GM15510 (cell line): ENCODE data around the gene TP73.

ENCODE experiments used
- POLR2A ChIP-seq: IDR thresholded peaks from 3 replicates; pipeline ENCODE4 v1.6.1; 2011; ENCODE audit warnings: borderline replicate concordance; ENCODE audit not compliant: insufficient read length; ENCODE audit errors: extremely low read depth

Gene TP73

DNA sequence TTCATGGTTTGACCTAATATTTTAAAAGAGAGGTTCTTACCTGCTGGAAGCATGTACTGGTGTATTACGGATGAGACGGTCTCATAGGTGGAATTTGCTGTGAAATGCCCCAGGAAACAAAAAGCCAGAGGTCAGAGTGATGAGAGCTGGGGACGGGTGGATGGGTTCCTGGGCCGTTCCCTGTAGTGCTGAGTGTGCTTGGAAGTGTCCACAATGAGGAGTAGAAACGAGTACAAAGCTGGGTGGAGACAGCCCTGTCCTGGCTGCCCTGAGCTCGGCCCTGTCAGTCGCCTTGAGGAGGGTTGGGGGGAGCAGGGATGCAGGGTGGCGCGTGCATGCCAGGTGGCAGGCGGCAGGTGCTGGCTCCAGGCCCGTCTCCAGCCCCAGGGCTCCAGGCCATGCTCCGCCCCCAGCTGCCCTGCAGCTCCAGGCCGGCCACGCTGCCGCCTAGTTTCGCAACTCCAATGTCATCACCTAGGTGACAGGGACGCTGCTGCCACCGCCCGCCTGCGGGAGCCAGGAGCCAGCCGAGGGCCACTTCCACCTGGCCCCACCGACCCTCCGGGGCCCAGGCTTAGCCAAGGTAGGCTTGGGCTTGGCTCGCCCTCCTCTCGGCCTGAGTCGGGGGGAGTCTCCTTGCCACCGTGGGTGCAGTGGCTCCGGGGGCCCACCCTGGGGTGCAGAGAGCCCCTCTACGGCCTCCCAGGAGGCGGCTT, 16.4 kb downstream of the TP73 start:
- no peak for TF ChIP-seq POLR2A

- no peak for TF ChIP-seq POLR2A
Observed at GRCh38 chr1:3669421-3669821, 17.1 kb downstream of the TP73 start.

GRCh38 chr1:3669971-3670431, 17.7 kb downstream of the TP73 start:
- TF ChIP-seq POLR2A, result no peak

- TF ChIP-seq POLR2A, result no peak
Observed at GRCh38 chr1:3670823-3671265, 18.5 kb downstream of the TP73 start.

DNA sequence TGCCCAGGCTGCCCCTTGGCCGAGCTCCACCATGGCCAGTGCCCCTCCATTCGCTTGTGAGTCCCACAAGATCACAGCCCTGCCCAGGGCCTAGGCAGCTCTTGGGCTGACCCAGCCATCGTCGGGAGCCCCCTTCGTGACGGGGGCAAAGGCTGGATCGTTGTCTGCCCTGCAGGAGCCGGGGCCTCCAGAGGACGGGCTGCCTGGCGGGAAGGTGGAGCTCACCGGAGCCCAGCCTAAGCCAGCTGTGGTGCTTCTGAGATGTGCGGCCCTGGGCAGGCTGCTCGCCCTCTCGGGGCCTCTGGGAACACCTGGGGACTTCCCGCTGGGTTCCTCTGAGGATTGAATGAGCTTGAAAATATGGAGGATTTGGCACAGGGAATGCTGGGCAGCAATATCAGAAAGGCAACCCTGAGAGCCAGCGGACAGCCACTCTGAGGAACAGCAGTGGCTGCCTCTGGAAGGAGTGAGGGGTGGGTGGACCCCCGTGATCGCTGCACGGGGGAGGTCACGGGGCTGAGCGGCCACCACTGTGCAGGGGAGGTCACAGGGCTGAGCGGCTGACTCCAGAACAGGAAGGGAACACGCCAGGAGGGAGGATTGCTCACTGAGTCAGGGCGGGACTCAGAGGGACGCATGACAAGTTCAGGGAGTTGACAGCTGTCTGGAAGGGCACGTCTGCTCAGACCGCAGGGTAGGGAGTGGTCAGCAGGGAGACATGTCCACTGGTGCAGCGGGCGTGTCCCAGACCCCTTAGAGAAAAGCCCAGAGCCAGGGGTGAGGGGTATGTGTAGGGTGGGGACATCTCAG, 19.3 kb downstream of the TP73 start:
- no peak for TF ChIP-seq POLR2A

- TF ChIP-seq POLR2A, result no peak
Observed at GRCh38 chr1:3672231-3672970, 20.1 kb downstream of the TP73 start.

DNA sequence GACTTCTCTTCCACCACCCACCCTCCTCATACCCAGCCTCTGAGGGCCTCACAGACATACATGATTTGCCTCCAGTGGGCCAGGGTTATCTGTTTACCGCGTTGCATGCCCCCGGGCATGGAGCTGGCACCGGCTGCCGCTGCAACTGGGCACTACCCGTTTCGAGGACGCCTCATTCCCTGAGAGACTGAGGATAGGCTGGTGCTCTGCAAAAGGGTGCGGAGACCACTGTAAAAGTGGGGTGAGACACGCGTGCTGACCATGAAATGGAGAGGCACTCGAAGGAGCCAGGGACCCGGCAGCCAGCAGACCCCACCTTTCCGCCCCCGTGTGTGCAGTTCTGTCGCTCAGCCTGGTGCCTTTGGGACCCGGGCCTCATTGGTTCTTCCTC, 20.6 kb downstream of the TP73 start:
- TF ChIP-seq POLR2A, result no peak

GRCh38 chr1:3673381-3674099, 21.2 kb downstream of the TP73 start:
- peak; percentile 9 for TF ChIP-seq POLR2A

- TF ChIP-seq POLR2A, result no peak
Observed at GRCh38 chr1:3674100-3675094, 22.1 kb downstream of the TP73 start.

DNA sequence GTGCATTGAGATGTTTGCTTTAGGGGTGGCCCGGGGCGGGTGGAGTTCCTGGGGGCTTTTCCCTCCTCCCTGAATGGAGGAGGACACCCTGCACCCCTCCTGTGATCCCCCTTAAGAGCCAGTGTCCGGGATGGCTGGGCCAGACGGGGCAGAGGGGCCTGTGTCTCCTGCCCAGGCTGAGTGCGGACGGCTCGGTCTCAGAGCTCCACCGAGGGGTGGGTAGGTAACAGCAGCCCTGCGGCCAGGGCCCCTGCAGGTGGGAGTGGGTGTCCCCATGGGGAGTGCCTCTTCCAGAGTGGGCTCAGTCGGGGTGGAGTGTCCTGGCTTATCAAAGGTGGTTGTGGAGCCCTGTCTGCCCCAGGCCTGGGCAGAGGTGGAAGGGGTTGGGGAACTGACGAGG, 23.1 kb downstream of the TP73 start:
- no peak for TF ChIP-seq POLR2A

DNA sequence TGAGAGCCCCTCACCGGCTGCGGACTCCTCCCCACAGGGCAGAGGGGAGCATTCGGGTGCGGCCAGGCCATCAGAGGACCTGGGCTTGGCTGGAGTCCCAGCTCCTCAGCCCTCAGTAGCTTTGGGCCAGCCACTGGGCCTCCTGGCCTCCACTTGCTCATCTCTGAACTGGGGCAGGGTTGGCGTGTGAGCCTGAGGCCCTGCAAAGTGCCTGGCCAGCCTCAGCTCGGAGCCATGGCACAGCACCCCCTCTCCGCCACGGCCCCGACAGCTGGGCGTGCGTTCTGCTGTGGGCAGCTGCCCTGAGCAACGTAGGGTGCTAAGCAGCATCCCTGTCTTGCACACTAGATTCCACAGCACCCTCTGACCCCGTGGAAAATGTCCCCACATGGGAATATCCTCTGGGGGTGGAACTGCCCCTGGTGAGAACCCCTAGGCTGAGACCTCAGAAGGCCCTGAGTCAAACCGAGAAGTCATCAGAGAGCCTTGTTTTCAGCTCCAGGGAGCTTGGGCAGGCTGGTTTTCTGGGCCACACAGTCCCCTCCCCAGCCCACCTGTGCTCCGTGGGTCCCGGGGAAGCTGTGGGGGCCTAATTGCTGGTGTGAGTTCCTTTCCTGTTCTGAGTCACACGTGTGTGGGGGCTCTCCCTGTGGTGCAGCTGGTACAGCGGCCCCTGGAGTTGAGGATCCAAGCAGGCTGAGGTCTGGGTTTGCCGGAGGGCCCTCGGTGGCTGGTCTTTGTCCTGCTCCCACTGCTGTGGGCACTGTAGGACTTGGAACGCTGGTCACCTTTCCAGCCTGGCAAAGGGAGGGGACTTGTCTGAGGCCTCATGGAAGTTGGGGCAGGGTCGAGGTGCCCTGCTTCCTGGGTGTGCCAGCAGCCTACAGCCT, 24.5 kb downstream of the TP73 start:
- TF ChIP-seq POLR2A, result peak; percentile 23

- TF ChIP-seq POLR2A, result no peak
Observed at GRCh38 chr1:3677484-3677883, 25.2 kb downstream of the TP73 start.
